ENCODE results near the gene MEG3.

The MEG3 gene

GRCh38 chr14:100899884-100900771, 74.2 kb downstream of the MEG3 start:
- no peak for DNase-seq

GRCh38 chr14:100900837-100901390, 75.0 kb downstream of the MEG3 start:
- DNase-seq = no peak

DNA sequence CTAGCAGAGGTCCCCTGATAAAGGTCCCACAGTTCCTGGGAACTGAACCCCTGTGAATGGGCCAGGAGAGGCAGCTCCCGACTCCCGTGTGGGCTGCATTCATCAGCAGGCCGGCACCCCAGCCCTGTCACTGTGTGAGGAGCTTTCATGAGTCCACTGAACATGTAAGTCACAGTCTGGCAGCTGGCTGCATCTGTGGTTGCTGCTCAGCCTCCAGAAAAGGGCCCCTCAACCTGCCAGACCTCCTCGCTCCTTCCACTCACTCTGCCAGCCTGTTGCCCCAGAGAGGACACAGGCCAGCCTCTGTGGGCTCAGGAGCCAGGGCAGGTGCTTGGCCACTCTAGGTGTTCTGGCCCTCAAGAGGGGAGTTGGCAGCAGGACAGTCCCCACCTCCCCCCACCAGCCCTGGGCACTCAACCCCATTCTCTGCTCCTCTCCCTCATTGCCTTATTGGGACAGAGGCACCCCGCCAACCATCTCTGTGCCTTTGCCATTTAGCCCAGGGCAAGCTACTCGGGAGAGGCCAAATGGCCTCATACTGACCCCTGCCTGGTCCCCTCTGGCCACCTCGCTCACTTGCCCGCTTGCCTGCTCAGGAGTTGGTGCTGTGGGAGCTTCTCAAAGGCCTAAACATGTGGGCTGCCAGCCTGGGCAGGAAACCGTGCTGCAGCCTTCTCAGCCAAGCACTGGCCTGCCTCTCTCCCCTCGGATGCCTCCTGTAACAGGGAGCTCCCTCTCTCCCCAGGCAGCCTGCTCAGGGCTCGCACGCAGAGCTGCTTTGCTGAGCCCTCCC, 75.7 kb downstream of the MEG3 start:
- DNase-seq = no peak

DNA sequence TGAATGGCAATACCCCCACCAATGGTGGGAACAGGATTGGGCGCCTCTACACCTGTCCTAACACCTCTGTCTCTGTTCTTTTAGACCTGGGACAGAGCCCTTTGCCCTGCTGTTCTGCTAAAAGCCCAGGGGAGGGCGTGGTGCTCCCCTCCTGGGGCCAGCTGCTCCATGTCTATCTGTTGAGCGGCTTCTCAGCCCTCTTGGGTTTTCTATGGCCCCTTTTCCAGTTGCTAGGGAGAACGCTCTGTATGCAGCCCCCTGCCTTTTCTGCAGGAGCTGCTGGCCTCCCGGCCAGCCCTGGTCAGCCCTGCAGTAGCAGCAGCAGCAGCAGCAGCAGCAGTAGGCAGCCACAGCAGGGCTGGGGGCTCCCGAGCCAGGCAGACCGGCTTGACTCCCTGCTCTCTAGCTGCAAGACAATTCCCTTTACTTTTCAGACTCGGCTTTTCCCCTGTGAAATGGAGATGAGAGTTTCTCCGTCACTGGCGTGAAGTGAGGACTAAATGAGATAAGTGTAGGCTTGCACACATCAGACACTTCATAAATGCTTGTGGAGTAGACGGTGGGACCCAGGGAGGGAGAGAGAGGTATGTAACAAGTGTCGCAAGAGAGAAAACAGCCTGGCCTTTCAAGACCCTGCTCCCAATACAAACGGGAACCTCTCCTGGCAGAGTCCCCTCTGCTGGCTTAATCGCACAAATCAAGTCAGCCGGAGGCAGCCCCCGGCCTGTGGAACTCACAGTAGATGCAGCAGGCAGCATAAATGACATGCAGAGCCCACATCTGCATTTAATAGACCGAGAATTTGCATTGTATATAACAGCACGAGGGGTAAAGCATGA, 76.6 kb downstream of the MEG3 start:
- DNase-seq = no peak

DNA sequence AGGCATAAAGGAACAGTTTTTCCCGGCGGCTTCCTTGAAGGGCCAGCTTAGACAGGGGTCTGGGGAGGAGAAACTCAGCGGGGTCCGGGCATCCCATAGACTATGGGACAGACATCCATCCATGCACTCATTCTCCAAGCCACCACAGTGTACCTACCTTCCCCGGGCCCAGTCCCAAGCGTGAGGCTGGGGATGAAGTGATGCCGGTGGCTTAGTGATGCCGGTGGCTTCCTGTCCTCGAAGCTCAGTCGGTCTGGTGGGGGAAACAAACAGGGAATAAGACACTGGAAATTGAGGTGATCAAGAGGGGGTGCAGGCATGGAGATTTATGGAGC, 77.2 kb downstream of the MEG3 start:
- no peak for DNase-seq

- no peak for DNase-seq
Measured at GRCh38 chr14:100903672-100904185, 77.8 kb downstream of the MEG3 start, which contains the start of gene RTL1. TSS of gene RTL1 (minus strand) at chr14:100903722. CDS start at chr14:100884788, 18,934 bp downstream.

GRCh38 chr14:100904307-100905087, 78.6 kb downstream of the MEG3 start:
- no peak for DNase-seq

DNA sequence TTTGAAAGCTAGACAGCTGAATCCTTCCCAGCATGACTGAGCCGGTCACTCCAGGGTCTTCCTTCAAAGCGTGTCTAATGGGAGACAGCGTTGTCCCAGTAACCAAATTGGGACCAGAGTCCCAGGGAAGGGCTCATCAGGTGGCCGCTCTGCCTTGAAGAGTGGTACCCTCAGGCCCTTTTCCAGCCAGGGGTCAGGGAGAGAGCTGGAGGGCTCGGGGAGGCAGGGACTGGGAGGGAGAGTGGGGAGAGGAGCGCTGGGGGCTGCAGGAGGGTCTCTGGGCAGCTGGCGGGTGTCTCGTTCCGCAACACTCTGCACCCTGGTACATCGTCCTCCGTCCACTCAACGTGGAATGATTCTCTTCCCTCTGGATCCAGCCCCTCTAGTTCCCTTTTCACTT, 79.2 kb downstream of the MEG3 start:
- DNase-seq = no peak

- DNase-seq = no peak
Measured at GRCh38 chr14:100906420-100906819, 80.5 kb downstream of the MEG3 start.

DNA sequence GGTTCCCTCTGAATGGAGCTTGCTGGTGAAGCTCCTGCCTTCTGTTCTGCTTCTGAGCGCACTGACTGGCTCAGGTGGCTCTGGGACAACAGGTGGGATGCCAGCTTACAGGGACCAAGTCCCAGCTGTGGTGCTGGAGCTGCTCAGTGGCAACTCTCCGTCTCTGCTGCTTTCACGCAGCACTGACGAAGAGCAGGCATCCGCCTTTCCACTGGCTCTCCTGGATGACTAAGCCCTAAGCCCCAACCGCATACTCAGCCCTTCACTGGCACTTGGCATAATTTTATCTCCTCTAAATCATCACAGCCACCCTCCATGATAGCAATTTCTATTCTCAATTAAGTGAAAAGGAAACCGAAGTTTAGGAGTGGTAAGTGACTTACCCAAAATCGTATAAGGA, 81.3 kb downstream of the MEG3 start:
- DNase-seq = no peak

DNA sequence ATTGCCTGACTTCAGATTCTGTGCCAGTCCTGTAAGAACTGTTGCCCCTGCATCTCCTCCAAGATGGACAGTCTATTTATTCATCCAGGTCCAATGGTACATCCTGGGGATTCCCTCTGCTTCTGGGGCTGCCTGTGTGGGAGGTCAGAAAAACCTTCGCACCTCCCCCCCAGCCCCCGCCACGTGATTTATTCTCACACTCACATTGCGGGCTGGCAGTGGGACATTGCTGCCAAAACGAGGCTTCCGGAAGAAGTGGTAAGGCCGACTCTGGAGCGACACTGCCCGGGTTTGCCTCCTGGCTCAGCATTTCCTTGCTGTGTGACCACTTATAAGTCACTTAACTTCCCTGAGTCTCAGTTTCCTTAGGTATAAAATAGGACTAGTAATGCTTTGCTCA, 83.5 kb downstream of the MEG3 start:
- DNase-seq = no peak

Data from SIG-M5 (cell line).